ENCODE measurements around the gene STK32C. TPM values are rescaled to one million over a fixed set of nuclear protein-coding genes. Genes with fewer than 3 reads are reported as not detected.
A peak's percentile ranks its signal among the peaks of the same experiment; 100 is the strongest.
"Not testable (repeated sequence)": the region's sequence is repeated elsewhere in the genome, so short reads cannot be mapped to it uniquely, and the experiment has no call there.

The STK32C gene
- polyA plus RNA-seq, 2 donors = 4.5 to 5.6 TPM

- H3K27ac ChIP-seq (ENCODE audit: low read depth in 2 of 2, low read length in 1 of 2) = no peak overlapping the region
- H3K36me3 ChIP-seq (ENCODE audit: control insufficient read depth in 2 of 2, insufficient read depth in 2 of 2, low read length in 1 of 2) = peaks cover 0 to 2% of the 10 kb centered on the region in 2 donors
- H3K27me3 ChIP-seq (ENCODE audit: control insufficient read depth in 1 of 2, insufficient read depth in 2 of 2, low read length in 2 of 2) = no peaks in the 10 kb centered on the region
- 96% methylated on average over 6 of the region's 6 CpGs for WGBS, 2 donors
- H3K4me1 ChIP-seq (ENCODE audit: control insufficient read depth in 2 of 2, insufficient read depth in 2 of 2, low read length in 1 of 2) = no peaks in the 10 kb centered on the region
- no peak overlapping the region for H3K4me3 ChIP-seq (ENCODE audit: low read depth in 1 of 2, low read length in 2 of 2)
- H3K9me3 ChIP-seq (ENCODE audit: control insufficient read depth in 2 of 2, insufficient read depth in 1 of 2, low read depth in 1 of 2, low read length in 1 of 2) = no peaks in the 10 kb centered on the region
Measured at GRCh38 chr10:132341017-132341416, 33.3 kb upstream of the STK32C start.

DNA sequence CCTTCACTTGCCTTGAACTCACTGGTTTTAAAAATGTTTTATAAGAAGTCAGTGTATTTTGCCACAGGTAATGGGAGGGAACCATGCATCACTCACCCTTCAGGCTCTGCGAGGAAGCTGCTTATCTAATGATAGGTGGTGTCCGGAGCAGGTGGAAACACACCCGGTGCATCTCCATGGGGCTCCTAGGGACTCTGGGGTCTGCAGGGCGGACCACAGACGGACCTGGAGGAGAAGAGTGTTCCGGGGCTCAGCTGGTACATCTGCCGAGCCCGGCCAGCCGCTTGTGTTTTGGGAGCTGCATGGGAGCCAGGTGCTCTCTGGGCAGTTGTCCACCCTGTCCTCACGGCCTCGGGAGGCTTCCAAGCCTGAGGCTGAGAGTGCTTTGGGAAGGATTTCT is 31.5 kb upstream of the STK32C start:
- Histone ChIP-seq H3K36me3 (ENCODE audit: control insufficient read depth in 2 of 2, insufficient read depth in 2 of 2, low read length in 1 of 2) (peaks cover 0 to 2% of the 10 kb centered on the region in 2 donors), H3K27ac (ENCODE audit: low read depth in 2 of 2, low read length in 1 of 2) (no peak overlapping the region), H3K9me3 (ENCODE audit: control insufficient read depth in 2 of 2, insufficient read depth in 1 of 2, low read depth in 1 of 2, low read length in 1 of 2) (no peaks in the 10 kb centered on the region), H3K4me3 (ENCODE audit: low read depth in 1 of 2, low read length in 2 of 2) (no peak overlapping the region), H3K27me3 (ENCODE audit: control insufficient read depth in 1 of 2, insufficient read depth in 2 of 2, low read length in 2 of 2) (no peaks in the 10 kb centered on the region), H3K4me1 (ENCODE audit: control insufficient read depth in 2 of 2, insufficient read depth in 2 of 2, low read length in 1 of 2) (no peaks in the 10 kb centered on the region)
- WGBS, 2 donors = 92 to 96% methylated on average over 11 of the region's 11 CpGs

DNA sequence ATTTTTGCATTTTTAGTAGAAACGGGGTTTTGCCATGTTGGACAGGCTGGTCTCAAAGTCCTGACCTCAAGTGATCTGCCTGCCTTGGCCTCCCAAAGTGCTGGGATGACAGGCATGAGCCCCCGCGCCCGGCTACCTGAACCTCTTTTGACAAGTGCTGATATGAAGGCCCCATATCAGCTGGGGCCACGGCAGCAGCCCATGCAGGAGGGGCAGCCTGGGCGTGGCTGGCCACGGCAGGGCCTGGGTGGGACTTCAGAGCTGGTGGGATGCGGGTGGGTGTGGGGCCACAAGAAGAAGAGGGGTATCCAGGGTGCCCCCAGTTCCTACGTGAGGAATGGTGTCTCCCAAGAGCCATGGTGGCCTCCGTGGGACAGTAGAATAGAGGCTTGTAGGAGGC is 31.1 kb upstream of the STK32C start:
- H3K27ac ChIP-seq (ENCODE audit: low read depth in 2 of 2, low read length in 1 of 2) = no peak overlapping the region
- H3K27me3 ChIP-seq (ENCODE audit: control insufficient read depth in 1 of 2, insufficient read depth in 2 of 2, low read length in 2 of 2) = no peaks in the 10 kb centered on the region
- H3K9me3 ChIP-seq (ENCODE audit: control insufficient read depth in 2 of 2, insufficient read depth in 1 of 2, low read depth in 1 of 2, low read length in 1 of 2) = no peaks in the 10 kb centered on the region
- 94 to 95% methylated on average over 10 of the region's 10 CpGs for WGBS, 2 donors
- H3K36me3 ChIP-seq (ENCODE audit: control insufficient read depth in 2 of 2, insufficient read depth in 2 of 2, low read length in 1 of 2) = peaks cover 0 to 2% of the 10 kb centered on the region in 2 donors
- H3K4me1 ChIP-seq (ENCODE audit: control insufficient read depth in 2 of 2, insufficient read depth in 2 of 2, low read length in 1 of 2) = no peaks in the 10 kb centered on the region
- H3K4me3 ChIP-seq (ENCODE audit: low read depth in 1 of 2, low read length in 2 of 2) = no peak overlapping the region

DNA sequence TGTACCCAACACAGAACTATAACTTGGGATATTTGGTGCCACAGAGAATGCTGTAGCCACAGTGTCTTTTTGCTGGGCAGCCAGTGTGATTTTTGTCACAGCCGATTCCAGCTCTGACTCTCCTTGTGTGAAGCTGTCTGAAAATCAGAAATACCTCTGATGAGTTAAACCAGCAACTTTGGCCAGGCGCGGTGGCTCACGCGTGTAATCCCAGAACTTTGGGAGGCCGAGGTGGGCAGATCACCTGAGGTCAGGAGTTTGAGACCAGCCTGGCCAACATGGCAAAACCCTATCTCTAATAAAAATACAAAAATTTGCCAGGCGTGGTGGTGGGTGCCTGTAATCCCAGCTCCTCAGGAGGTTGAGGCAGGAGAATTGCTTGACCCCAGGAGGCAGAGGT is 30.1 kb upstream of the STK32C start:
- not testable (repeated sequence) for H3K4me3 ChIP-seq (ENCODE audit: low read depth in 1 of 2, low read length in 2 of 2); H3K9me3 ChIP-seq (ENCODE audit: control insufficient read depth in 2 of 2, insufficient read depth in 1 of 2, low read depth in 1 of 2, low read length in 1 of 2); H3K27ac ChIP-seq (ENCODE audit: low read depth in 2 of 2, low read length in 1 of 2); H3K27me3 ChIP-seq (ENCODE audit: control insufficient read depth in 1 of 2, insufficient read depth in 2 of 2, low read length in 2 of 2); H3K36me3 ChIP-seq (ENCODE audit: control insufficient read depth in 2 of 2, insufficient read depth in 2 of 2, low read length in 1 of 2); H3K4me1 ChIP-seq (ENCODE audit: control insufficient read depth in 2 of 2, insufficient read depth in 2 of 2, low read length in 1 of 2)
- WGBS, 2 donors = 96 to 98% methylated on average over 7 of the region's 7 CpGs

- Histone ChIP-seq H3K27ac (ENCODE audit: low read depth in 2 of 2, low read length in 1 of 2) (peak overlapping the region in 1 of 2 donors; percentile 58), H3K9me3 (ENCODE audit: control insufficient read depth in 2 of 2, insufficient read depth in 1 of 2, low read depth in 1 of 2, low read length in 1 of 2) (no peaks in the 10 kb centered on the region), H3K4me1 (ENCODE audit: control insufficient read depth in 2 of 2, insufficient read depth in 2 of 2, low read length in 1 of 2) (no peaks in the 10 kb centered on the region), H3K36me3 (ENCODE audit: control insufficient read depth in 2 of 2, insufficient read depth in 2 of 2, low read length in 1 of 2) (peaks cover 0 to 2% of the 10 kb centered on the region in 2 donors), H3K27me3 (ENCODE audit: control insufficient read depth in 1 of 2, insufficient read depth in 2 of 2, low read length in 2 of 2) (no peaks in the 10 kb centered on the region), H3K4me3 (ENCODE audit: low read depth in 1 of 2, low read length in 2 of 2) (peak overlapping the region; percentile 31 to 38)
- WGBS, 2 donors = 62 to 66% methylated on average over 19 of the region's 19 CpGs
Measured at GRCh38 chr10:132336919-132337407, 29.2 kb upstream of the STK32C start.

- Histone ChIP-seq H3K4me1 (ENCODE audit: control insufficient read depth in 2 of 2, insufficient read depth in 2 of 2, low read length in 1 of 2) (no peaks in the 10 kb centered on the region), H3K27me3 (ENCODE audit: control insufficient read depth in 1 of 2, insufficient read depth in 2 of 2, low read length in 2 of 2) (no peaks in the 10 kb centered on the region), H3K9me3 (ENCODE audit: control insufficient read depth in 2 of 2, insufficient read depth in 1 of 2, low read depth in 1 of 2, low read length in 1 of 2) (no peaks in the 10 kb centered on the region), H3K36me3 (ENCODE audit: control insufficient read depth in 2 of 2, insufficient read depth in 2 of 2, low read length in 1 of 2) (peaks cover 0 to 2% of the 10 kb centered on the region in 2 donors), H3K4me3 (ENCODE audit: low read depth in 1 of 2, low read length in 2 of 2) (no peak overlapping the region), H3K27ac (ENCODE audit: low read depth in 2 of 2, low read length in 1 of 2) (no peak overlapping the region)
- 59 to 69% methylated on average over 11 of the region's 11 CpGs for WGBS, 2 donors
Measured at GRCh38 chr10:132336064-132336746, 28.5 kb upstream of the STK32C start.

- H3K27ac ChIP-seq (ENCODE audit: low read depth in 2 of 2, low read length in 1 of 2) = no peak overlapping the region
- no peaks in the 10 kb centered on the region for H3K9me3 ChIP-seq (ENCODE audit: control insufficient read depth in 2 of 2, insufficient read depth in 1 of 2, low read depth in 1 of 2, low read length in 1 of 2)
- H3K36me3 ChIP-seq (ENCODE audit: control insufficient read depth in 2 of 2, insufficient read depth in 2 of 2, low read length in 1 of 2) = peaks cover 0 to 2% of the 10 kb centered on the region in 2 donors
- H3K4me1 ChIP-seq (ENCODE audit: control insufficient read depth in 2 of 2, insufficient read depth in 2 of 2, low read length in 1 of 2) = no peaks in the 10 kb centered on the region
- 77 to 87% methylated on average over 14 of the region's 14 CpGs for WGBS, 2 donors
- no peak overlapping the region for H3K4me3 ChIP-seq (ENCODE audit: low read depth in 1 of 2, low read length in 2 of 2)
- H3K27me3 ChIP-seq (ENCODE audit: control insufficient read depth in 1 of 2, insufficient read depth in 2 of 2, low read length in 2 of 2) = no peaks in the 10 kb centered on the region
Measured at GRCh38 chr10:132335189-132336063, 27.7 kb upstream of the STK32C start.

GRCh38 chr10:132334631-132335188 is 27.0 kb upstream of the STK32C start:
- Histone ChIP-seq H3K36me3 (ENCODE audit: control insufficient read depth in 2 of 2, insufficient read depth in 2 of 2, low read length in 1 of 2) (peaks cover 0 to 2% of the 10 kb centered on the region in 2 donors), H3K9me3 (ENCODE audit: control insufficient read depth in 2 of 2, insufficient read depth in 1 of 2, low read depth in 1 of 2, low read length in 1 of 2) (no peaks in the 10 kb centered on the region), H3K4me3 (ENCODE audit: low read depth in 1 of 2, low read length in 2 of 2) (no peak overlapping the region), H3K27ac (ENCODE audit: low read depth in 2 of 2, low read length in 1 of 2) (no peak overlapping the region), H3K27me3 (ENCODE audit: control insufficient read depth in 1 of 2, insufficient read depth in 2 of 2, low read length in 2 of 2) (no peaks in the 10 kb centered on the region), H3K4me1 (ENCODE audit: control insufficient read depth in 2 of 2, insufficient read depth in 2 of 2, low read length in 1 of 2) (no peaks in the 10 kb centered on the region)
- 93 to 94% methylated on average over 4 of the region's 4 CpGs for WGBS, 2 donors

GRCh38 chr10:132333386-132333785 is 25.6 kb upstream of the STK32C start:
- no peaks in the 10 kb centered on the region for H3K36me3 ChIP-seq (ENCODE audit: control insufficient read depth in 2 of 2, insufficient read depth in 2 of 2, low read length in 1 of 2)
- no peaks in the 10 kb centered on the region for H3K4me1 ChIP-seq (ENCODE audit: control insufficient read depth in 2 of 2, insufficient read depth in 2 of 2, low read length in 1 of 2)
- 84 to 88% methylated on average over 7 of the region's 7 CpGs for WGBS, 2 donors
- H3K27me3 ChIP-seq (ENCODE audit: control insufficient read depth in 1 of 2, insufficient read depth in 2 of 2, low read length in 2 of 2) = no peaks in the 10 kb centered on the region
- H3K9me3 ChIP-seq (ENCODE audit: control insufficient read depth in 2 of 2, insufficient read depth in 1 of 2, low read depth in 1 of 2, low read length in 1 of 2) = no peaks in the 10 kb centered on the region
- no peak overlapping the region for H3K4me3 ChIP-seq (ENCODE audit: low read depth in 1 of 2, low read length in 2 of 2)
- H3K27ac ChIP-seq (ENCODE audit: low read depth in 2 of 2, low read length in 1 of 2) = no peak overlapping the region

Data from esophagus (tissue), 2 donors.